ENCODE measurements around the gene CD320.
"Not testable (repeated sequence)": the region's sequence is repeated elsewhere in the genome, so short reads cannot be mapped to it uniquely, and the experiment has no call there.

The CD320 gene

DNA sequence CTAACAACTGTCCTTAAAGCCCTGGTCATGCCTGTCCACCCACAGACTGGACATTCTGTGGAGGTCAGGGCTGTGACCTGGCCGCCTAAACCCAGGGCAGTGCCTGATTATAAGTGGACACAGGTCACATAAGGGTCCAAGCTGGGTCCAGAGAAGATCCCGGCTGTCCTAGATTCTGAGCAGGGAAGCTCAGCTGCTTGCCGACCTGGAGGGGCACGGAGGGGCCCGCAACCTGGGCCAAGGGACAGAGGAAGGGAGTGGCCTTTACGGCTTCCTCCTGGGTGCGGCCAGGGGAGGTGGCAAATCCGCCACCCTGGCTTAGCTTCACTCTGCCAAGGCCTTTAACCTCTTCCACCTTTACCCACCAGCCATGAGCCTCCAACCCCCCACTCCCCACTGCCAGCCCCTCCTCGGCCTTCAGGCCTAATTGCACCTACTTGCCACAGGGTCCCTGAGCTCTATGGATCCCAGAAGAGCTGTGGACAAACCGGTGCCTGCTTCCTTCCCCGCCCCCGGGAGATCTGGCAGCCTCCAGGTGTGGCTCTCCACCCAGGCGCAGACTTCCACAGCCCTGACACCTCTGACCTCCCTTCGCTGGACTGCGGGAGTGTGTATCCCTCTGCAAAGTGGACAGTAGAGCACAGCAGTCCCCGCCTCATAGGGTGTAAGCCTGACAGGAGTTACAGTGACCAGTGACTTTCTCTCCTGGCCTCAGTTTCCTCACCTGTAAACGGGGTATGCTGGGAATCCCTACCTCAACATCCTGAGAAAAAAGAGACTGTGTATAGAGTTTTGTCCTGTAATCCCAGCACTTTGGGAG is 1.7 kb downstream of the CD320 start:
- no peak for DNase-seq

DNA sequence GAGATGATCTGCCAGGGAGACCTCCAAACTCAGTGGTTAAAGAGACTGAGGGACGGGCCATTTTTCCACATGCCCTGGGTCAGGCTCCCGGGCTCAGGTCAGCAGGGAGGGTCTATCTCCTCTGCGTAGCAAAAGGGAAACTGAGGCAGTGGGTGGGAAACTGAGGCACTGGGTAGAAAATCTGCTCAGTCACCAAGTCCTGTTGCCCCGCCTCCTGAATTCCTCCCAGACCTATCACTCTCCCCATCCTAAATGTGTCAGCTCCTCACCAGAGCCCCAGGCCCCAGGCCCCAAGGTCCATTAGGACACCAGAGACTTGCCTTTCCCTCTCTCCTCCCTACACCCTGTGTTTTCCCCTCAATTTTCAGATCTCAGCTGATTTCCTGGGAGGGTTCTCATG is 2.4 kb downstream of the CD320 start:
- DNase-seq: no peak

DNA sequence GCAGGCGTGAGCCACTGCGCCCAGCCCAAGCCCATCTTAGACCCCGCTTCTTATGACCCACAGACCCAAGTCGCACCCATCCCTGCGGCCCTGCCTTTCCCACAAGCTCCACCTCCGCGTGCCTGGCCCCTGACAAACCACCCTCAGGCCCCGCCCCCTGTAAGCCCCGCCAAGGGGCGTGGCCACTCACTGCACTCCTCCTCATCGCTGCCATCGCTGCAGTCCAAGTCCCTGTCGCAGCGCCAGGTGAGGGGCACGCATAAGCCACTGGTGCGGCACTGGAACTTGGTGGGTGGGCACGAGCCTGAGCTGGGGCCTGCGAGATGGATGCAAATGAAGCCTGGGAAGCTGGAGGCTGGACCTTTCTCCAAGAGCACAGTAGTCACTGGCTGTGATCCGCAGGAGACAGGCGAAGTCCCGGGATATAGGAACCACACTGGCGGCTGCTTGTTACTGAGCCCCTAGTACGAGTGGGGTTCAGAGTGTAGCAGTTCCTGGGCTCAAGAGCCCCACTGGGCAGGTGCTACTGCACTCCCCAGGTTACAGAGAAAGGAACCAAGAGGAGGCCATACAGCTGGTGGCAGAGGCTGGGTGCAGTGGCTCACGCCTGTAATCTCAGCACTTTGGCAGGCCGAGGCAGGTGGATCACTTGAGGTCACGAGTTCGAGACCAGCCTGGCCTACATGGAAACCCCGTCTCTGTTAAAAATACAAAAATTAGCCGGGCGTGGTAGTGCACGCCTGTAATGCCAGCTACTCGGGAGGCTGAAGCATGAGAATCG is 3.1 kb downstream of the CD320 start:
- no peak for DNase-seq

GRCh38 chr19:8302734-8303133 is 5.4 kb downstream of the CD320 start:
- no peak for DNase-seq

DNA sequence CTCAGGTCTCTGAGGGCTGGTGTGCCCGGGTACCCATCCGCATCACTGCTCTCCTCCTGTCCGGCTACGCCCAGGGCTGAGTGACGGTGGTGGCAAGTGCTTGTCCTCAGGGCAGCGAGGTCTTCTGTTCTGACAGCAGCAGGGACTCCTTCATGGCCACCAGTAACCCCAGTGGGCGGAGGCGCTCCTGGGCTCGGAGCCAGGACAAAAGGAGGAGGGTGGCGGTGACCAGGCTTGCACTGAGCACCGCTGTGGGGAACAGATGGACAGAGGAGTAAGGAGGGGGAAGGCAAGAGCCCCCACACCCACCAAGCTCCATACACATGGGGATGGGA is 5.8 kb downstream of the CD320 start:
- DNase-seq: no peak

DNA sequence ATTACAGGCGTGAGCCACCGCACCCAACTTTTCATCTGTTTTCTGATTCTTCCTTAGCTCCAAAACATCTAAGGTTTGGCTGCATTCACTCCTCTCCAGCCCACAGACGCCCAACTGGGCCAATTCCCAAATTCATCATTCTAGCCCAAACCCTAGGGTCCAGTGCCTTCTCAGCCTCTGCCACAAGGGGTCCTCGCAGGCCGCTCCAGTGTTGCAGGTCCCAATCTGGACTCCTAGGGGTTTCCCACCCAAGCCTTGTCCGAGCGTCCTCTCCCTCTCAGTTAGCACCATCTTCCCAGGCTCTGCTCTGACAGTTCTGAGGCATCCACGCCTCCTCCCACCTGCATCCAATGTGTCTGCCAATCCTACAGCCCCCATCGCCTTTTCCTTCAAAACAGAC is 16.8 kb downstream of the CD320 start:
- DNase-seq: not testable (repeated sequence)

DNA sequence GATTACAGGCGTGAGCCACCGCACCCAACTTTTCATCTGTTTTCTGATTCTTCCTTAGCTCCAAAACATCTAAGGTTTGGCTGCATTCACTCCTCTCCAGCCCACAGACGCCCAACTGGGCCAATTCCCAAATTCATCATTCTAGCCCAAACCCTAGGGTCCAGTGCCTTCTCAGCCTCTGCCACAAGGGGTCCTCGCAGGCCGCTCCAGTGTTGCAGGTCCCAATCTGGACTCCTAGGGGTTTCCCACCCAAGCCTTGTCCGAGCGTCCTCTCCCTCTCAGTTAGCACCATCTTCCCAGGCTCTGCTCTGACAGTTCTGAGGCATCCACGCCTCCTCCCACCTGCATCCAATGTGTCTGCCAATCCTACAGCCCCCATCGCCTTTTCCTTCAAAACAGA is 31.6 kb downstream of the CD320 start:
- DNase-seq: not testable (repeated sequence)

GRCh38 chr19:8269724-8270123 is 38.4 kb downstream of the CD320 start:
- DNase-seq: no peak

GRCh38 chr19:8265872-8266271 is 42.3 kb downstream of the CD320 start:
- no peak for DNase-seq

DNA sequence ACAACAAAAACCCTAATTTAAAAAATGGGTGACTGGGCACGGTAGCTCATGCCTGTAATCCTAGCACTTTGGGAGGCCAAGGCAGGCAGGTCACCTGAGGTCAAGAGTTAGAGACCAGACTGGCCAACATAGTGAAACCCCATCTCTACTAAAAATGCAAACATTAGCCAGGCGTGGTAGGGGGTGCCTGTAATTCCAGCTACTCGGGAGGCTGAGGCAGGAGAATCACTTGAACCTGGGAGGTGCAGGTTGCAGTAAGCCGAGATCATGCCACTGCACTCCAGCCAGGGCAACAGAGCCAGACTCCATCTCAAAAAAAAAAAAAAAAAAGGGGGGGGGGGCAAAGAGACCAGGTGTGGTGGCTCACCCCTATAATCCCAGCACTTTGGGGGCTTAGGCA is 43.9 kb downstream of the CD320 start:
- not testable (repeated sequence) for DNase-seq

GRCh38 chr19:8262431-8262830 is 45.7 kb downstream of the CD320 start:
- DNase-seq: no peak

DNA sequence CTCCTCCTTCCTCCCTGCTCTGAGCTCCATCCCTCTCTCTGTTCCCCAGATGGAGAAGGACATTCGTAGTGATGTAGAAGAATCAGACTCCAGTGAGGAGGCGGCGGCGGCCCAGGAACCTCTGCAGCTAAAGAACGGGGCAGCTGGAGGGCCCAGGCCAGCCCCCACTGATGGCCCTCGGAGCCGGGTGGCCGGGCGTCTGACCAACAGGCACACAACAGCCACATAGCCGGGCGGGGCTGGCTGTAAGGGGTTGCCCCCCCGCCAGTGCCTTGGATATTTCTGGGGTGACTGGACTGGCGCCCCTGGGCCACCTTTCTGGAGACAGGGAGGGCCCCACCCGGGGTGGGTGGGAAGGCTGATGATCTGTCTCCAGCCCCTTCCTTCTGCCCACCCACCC is 46.3 kb downstream of the CD320 start:
- no peak for DNase-seq

DNA sequence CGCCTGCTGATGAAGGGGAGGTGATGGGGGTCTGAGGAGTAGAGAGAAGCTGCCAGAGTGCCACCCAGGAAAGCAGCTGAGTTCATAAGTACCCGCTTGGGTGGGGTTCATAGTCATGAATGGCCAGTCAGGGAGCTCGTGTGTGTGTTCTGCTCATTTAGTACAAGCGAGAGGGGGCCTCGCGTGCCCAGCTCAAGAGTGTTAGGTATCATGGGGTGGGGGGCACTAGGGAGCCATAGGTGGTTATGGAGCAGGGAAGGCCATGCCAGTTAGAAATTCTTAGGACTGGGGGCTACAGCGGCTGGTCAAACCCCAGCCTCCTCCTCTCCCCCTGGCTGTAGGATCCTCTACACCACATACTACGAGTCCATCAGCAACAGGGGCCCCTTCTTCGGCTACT is 46.8 kb downstream of the CD320 start:
- no peak for DNase-seq

DNA sequence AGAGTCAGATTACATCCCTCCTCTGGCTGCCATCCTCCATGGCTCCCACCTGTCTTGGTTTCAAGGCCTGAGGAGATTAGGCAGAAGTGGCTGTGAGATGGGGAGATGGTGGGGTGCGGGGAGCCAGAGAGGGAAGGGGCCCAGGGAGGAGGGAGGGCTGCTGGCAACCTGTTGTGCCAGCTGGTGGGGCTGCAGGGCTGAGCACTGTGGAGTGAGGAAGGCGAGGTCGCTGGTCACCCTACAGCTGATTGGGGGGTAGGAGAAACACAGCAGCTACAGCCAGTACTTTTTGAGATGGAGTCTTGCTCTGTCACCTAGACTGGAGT is 48.3 kb downstream of the CD320 start:
- DNase-seq: no peak

- DNase-seq: no peak
These were observed 48.8 kb downstream of the CD320 start for GRCh38 chr19:8259142-8259921.

GRCh38 chr19:8257052-8257443 is 51.1 kb downstream of the CD320 start:
- no peak for DNase-seq

DNA sequence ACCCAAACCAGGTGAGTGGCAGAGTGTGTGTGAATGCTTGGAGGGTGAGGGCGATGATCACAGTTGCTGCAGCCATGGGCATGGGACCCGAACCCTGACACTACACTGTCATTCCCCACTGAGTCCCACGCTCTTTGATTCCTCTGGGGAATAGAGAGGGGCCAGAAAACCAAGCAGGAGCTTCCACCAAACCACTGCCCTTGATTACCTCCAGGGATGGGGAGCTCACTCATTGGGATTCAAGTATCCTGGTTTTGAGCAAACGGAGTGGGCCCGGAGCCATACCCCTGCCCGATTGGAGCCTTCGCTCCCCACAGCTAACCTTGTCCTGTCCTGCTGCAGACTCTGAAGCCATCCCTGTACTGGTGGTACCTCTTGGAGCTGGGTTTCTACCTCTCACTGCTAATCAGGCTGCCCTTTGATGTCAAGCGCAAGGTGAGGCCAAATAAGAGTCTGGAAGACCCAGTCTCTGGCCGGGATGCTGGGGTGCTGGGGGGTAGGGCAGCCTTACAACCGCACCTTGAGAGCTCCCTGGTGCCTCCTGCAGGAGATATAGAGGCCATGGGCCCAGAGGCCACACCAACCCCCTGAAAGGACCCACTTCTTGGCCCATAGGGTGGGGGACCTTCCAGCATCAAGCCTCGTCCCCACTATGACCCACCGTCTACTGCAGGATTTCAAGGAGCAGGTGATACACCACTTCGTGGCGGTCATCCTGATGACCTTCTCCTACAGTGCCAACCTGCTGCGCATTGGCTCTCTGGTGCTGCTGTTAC is 51.7 kb downstream of the CD320 start:
- no peak for DNase-seq

GRCh38 chr19:8255426-8256125 is 52.6 kb downstream of the CD320 start:
- DNase-seq: no peak

DNA sequence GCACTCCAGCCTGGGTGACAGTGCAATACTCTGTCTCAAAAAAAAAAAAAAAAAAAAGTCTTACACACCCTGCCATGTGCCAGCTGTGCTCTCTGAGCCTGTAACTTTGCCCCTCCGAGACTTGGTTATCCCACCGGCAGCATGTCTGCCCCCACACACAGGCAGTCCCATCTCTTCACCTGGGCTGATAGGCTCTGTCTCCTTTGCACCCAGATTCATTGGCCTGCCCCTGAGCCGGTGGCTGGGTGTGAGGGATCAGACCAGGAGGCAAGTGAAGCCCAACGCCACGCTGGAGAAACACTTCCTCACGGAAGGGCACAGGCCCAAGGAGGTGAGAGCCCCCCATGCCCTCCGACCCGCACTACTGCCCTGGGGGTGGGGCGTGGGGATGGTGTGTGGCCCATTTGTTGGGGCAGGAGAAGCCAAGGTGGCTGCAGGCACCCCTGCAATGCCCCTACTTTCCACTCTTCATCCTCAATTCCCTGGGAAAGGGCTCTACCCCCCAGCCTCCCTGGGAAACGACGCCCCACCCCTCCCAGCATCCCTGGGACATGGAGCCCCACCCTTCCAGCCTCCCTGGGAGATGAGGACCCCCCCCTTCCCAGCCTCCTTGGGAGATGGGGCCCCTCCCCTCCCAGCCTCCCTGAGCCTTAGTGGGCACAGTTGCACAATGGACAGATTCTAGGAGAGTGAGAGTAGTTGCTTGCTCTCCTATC is 53.7 kb downstream of the CD320 start:
- DNase-seq: no peak

GRCh38 chr19:8253678-8254077 is 54.5 kb downstream of the CD320 start:
- DNase-seq: no peak

DNA sequence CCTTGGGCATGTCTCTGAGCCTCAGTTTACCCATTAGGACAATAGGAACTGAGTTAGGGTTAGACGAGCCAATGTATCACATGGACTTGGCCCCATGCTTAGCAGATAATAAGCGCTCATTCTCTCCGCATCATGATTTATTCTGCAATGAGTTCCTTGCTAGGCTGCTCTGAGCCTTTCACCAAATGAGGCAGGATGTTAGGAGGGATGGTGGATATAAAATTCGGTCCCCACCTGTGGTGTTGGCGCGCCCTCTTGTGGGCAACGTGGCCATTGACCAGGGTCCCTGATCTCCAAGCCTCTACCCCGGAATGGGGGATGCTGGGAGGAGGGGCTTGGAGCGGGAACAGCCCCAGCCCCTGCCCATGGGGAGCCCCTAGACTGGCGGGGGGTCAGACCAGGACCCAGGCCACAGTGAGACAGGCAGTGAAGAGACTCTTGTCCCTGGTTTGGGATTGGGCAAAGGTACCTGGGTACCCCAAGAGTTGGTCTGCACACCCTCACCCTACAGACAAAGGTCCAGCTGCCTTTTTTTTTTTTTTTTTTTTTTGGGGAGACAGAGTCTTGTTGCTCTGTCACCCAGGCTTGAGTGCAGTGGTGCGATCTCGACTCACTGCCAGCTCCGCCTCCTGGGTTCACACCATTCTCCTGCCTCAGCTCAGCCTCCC is 55.1 kb downstream of the CD320 start:
- DNase-seq: peak; percentile 73 to 84

Data from stimulated activated CD4-positive, alpha-beta T cell treated with anti-CD3 and anti-CD28 coated beads, Interleukin-4, amount 100 ng/mL, for 4 hours (primary cell).